Fibroblast of villous mesenchyme (primary cell): ENCODE data around the gene PPM1B. TPM values are rescaled to one million over a fixed set of nuclear protein-coding genes. Genes with fewer than 3 reads are reported as not detected.

Source experiments
- DNase-seq: peaks from one replicate; pipeline ENCODE4 v3.0.0-alpha.2; 2010; ENCODE audit warnings: low read depth
- H3K4me3 ChIP-seq: 2 replicates; pipeline ENCODE4 v1.5.1; 2011; ENCODE audit warnings: low read depth, mild to moderate bottlenecking, low read length
- total RNA-seq: library from RNA; depleted of rRNA; stranded (reverse); fragments of >200 nt; gene quantifications from 2 replicates; pipeline ENCODE4 v1.2.3, GENCODE V29; 2012
- TF ChIP-seq, protein P1 (sequence below): IDR thresholded peaks from 2 replicates; pipeline ENCODE4 v1.5.1; 2012; ENCODE audit warnings: low read depth, mild to moderate bottlenecking, low read length; ENCODE audit not compliant: insufficient read depth

PPM1B gene
- total RNA-seq, 1 donor, result 25.9 TPM

DNA sequence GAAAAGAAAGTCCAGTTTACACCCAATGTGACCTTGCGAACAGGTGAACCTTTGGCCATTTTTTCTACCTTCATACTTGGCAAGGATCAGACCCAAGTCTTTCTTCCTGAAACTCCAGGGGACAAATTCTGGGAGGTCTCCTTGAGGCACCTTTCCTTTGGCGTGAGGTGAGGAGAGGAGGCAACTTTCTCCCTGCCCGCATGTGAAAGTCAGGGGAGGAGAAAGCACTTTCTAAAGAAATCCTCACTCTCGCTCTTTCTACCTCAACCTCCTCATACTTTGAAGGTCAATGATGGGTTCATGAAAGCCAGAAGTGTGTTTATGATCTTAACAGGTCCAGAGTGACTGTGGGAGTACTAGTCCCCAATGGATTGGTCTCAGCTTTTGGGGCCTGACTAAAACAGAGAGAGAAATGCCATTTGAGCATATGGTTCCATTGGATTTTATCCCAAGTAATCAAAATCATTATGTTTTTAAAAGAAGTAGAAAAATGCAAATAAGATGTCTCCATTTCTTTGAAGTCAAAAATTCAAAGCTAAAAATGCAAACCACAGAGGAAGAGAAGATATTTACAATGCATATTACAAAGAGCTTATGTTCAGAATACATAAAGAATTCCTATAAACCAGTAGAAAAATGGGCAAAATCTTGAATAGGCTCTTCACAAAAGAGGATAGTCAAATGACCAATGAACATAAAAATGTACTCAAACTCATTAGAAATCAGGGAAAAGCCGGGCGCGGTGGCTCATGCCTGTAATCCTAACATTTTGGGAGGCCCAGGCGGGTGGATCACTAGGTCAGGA is 15.6 kb upstream of the PPM1B start:
- TF ChIP-seq, protein P1, sequence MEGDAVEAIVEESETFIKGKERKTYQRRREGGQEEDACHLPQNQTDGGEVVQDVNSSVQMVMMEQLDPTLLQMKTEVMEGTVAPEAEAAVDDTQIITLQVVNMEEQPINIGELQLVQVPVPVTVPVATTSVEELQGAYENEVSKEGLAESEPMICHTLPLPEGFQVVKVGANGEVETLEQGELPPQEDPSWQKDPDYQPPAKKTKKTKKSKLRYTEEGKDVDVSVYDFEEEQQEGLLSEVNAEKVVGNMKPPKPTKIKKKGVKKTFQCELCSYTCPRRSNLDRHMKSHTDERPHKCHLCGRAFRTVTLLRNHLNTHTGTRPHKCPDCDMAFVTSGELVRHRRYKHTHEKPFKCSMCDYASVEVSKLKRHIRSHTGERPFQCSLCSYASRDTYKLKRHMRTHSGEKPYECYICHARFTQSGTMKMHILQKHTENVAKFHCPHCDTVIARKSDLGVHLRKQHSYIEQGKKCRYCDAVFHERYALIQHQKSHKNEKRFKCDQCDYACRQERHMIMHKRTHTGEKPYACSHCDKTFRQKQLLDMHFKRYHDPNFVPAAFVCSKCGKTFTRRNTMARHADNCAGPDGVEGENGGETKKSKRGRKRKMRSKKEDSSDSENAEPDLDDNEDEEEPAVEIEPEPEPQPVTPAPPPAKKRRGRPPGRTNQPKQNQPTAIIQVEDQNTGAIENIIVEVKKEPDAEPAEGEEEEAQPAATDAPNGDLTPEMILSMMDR, result no peak
- DNase-seq, result no peak
- H3K4me3 ChIP-seq, result no peak overlapping the region

GRCh38 chr2:44155666-44156446 is 12.8 kb upstream of the PPM1B start:
- H3K4me3 ChIP-seq, result no peak overlapping the region
- TF ChIP-seq, protein P1, result no peak
- DNase-seq, result peak; percentile 71

DNA sequence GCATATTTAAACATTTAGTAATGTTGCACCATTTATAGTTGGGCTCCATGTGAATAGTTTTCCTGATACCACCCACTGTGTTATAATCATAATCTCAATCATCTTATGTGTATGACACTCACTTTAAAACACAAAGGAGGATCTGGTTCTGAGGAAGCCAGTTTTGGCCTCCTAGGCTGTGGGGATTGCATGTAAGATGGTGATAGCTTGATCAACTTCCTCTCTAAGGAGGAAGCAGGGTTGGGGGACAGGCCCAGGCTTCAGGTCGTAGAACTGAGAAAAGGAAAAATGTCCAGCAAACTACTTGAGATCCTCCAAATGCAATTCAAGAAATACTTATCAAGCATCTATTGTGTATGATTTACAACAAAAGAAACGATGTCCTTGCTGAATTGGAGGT is 4.9 kb upstream of the PPM1B start:
- no peak for DNase-seq
- H3K4me3 ChIP-seq, result no peak overlapping the region
- TF ChIP-seq, protein P1, result no peak

- TF ChIP-seq, protein P1, result no peak
- H3K4me3 ChIP-seq, result no peak overlapping the region
- no peak for DNase-seq
Measured at GRCh38 chr2:44164617-44165016, 4.1 kb upstream of the PPM1B start.

- no peak for DNase-seq
- H3K4me3 ChIP-seq, result no peak overlapping the region
- TF ChIP-seq, protein P1, result no peak
Measured at GRCh38 chr2:44166096-44166495, 2.6 kb upstream of the PPM1B start.

DNA sequence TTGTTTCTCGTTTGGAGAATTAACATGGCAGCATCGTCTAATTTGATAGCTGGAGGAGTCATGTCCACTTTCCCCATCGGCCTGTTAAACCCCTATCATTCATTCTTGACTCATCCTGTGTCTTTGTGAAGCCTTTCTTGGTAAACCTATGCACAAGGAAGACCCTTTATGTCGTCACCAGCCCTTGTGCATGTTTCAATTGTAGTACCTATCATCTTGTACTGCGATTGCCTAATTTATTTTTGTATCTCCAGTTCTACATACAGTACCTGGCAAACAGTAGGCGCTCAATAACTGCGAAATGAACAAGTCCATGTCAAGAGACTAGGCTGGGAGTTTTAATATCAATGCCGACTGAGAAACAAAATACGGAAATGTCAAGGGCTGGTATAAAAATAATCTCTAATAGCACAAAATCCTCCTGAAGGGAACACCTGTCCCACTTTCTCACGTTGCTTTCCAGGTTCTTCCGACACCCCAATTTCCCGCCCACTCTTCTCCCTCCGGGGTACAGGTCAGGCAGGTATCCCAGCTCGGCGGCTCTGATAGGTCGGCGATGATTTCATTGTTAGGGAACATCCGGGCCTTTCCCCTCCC is 1.3 kb upstream of the PPM1B start:
- H3K4me3 ChIP-seq, result peak overlapping the region; percentile 87
- DNase-seq, result no peak
- TF ChIP-seq, protein P1, result no peak
